Hematopoietic multipotent progenitor cell treated with erythropoietin and hydrocortisone succinate and interleukin-3 and kit ligand, for 17 days (in vitro differentiated cells): Measurements from ENCODE around the gene WDCP.
"Not testable (repeated sequence)": the region's sequence is repeated elsewhere in the genome, so short reads cannot be mapped to it uniquely, and the experiment has no call there.

ENCODE experiments used
- DNase-seq: peaks from one replicate; pipeline ENCODE4 v3.0.0-alpha.2; 2015; ENCODE audit warnings: low spot score

The WDCP gene

DNA sequence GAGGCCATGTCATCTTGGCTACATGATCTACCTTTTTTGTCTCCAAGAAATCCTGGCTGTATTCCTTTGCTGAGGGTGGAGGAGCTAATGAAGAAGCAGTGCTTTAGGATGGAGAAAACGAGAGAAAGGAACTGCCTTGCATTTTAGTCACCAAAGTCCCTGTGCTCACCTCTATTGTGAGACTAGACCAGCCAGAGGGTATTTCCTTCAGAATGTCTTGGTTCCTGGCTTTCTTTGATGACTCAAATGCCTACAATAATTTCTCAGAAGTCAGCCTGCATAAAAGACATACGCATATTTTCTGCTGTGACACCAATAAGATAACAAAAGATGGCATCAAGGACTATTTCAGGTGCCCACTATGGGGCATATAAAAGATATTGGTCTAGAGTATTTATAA is 18.1 kb upstream of the WDCP start:
- no peak for DNase-seq

DNA sequence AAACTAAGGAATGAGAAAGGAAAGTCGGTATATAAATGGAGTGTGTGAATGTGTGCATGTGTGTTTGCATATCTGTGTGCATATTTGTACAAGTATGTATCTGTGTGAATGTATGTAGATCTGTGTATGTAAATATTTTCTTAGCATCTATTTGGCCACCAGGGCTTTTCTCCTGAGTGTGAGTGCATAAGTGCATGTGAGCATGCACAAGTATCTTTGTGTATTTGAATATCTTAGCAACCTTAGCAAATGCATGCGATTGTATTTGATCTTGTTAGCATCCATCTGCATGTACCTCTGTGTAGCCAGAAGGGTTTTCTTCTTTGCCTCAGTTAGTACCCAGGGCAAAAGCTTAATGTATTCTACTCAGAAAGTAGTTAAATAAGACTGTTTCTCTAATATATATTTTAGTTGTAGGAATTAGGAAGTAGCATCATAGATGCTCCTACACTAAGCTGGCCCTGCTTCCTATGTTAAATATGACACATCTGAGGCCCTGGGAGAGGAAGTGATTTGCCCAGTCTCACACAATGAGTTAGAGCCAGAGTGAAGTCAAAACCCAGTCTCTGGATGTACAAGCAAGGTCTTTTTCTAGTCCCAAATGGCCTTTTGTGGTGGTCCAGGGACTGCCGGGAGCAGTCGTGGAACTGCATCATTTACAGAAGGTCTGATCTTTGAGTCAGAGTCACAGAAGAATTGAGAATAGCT is 11.5 kb upstream of the WDCP start:
- no peak for DNase-seq

DNA sequence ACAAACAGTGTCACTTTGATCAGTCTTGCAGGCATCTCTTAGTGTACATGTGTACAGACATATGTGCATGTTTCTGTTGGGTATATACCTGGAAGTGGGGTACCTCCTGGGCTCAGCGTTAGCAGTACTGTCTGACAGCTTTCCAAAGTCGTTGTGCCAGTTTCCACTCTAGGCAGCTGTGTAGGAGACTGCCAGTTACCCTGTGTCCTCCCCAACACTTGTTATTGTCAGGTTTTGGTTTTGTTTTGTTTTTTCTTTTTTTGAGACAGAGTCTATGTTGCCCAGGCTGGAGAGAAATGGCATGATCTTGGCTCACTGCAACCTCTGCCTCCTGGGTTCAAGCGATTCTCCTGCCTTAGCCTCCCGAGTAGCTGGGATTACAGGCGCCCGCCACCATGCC is 8.6 kb upstream of the WDCP start:
- DNase-seq: no peak

DNA sequence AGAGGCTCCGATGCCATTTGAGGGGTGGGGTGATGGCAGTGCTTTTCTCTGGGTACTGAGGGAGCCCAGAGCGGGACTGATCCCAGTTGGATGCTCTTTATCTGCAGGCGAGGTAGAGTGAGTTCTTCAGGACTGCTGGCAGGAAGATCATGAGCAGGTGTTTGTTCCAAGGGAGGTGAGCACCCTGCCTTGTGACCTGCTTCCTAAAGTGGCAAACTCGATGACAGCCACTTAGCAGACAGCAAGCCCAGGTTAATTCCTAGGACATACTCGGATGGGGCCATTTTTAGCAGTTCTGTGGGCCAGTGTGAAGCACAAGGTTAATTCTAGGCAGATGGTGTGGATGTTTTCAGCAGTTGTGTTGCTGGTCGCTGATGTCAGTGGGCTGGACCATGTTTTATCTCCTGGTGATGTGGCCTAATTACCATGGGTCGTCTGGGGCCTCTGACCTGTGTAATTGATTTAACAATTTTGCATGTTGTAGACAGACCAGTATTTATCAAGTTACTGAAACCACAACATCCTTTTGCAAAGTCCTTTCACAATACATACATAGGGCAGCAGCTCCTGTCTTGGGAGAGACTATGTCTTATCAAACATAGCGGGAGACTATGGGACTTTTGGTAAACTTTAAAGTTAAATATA is 7.3 kb upstream of the WDCP start:
- DNase-seq: no peak

DNA sequence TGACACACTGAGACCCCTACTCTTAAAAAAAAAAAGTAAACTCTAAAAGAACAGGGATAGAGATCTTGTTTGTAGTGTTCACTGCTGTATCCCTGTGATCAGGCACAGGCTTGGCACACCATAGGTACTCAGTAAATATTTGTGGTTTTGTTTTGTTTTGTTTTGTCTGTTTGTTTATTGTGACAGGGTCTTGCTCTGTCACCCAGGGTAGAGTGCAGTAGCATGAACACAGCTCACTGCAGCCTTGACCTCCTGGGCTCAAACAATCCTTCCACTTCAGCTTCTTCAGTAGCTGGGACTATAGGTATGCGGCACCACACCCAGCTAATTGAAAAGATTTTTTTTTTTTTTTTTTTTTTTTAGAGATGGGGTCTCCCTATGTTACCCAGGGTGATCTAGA is 5.8 kb upstream of the WDCP start:
- no peak for DNase-seq

DNA sequence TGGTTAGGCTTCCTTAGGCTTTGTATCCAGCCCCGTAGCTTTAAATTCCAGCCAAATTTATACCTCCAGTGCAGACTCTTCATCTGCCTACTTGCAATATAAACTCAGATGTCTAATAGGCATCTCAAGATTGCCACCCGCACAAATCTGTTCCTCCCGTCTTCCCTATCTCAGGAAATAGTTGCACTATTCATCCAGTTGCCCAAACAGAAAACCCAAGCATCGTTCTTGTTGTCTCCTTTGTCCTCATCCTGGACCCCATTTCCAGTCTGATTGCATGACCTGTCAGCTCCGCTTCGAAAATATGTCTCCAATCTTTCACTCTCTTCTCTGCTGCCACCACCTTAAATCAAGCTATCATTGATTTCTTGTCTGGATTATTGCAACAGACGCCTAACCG is 4.6 kb upstream of the WDCP start:
- DNase-seq: no peak

DNA sequence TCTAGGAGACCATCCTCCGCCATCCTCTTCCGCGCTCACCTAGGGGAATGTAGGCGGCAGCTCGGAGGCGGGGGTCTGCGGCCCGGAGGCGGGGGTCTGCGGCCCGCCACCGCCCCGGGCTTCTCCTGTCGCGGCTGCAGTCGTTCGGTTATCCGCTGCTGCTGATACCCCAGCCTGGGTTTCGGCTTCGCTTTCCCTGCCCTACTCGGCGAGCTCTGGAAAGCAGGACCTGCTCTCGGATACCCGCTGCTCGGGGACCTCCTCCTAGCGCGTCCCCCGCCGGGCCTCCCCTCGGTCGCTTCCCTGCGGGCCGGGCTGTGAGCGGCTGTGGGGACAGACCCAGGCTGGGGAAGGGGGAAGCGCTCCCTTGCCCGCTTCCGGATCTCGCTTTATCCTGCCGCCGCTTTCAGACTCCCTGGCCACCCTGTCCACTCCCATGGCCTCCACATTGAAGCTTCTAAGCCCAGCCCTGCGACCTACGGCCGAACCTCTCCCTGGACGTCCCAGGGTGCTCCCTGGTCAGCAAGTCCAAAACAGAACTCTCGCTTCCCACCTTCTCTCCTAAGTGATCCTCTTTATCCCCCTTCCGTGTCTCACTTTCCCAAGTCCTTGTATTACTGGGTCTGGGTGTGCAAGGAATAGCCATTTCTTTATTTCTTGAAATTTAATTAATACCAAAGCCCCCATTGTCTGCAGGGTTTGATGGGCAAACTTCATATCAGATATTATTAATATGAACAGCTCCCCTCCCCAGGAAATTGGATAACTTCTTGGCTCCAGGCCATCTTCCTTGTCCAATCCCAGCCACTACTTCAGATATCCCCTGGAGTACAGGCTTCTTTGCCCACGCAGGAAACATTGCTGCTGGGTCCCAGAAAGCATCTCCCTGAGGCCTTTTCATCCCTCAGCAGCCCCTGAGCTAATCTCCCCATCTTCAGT is 3.1 kb upstream of the WDCP start:
- no peak for DNase-seq

DNA sequence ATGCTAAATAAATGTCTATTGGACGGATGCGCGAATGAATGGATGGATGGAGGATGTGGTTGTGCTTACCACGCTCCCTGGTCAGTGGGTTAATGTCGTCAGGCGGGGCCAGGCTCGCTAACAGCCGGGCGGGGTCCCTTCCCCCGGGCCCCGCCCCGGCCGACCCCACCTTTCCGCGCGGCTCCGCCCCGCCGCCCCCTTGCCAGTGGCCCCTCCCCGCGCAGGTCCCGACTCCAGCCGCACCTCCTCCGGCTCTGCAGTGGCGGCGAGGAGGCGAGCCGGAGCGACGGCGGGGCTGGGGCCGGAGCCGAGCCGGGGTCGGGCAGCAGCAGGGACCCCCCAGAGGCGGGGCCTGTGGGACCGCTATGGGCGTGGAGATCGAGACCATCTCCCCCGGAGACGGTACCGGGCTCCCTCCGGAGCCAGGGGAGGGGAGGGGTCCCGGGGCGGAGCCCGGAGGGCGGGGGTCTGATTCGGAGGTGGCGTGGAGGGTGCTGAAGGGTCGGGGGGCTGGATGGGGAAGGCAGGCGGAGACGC is 2.4 kb upstream of the WDCP start, which contains the start of gene FKBP1B:
Gene FKBP1B (plus strand): TSS at position 257 of the 537 bp plus-strand sequence. CDS start 109 bp downstream, at position 366.
- DNase-seq: peak; percentile 37

DNA sequence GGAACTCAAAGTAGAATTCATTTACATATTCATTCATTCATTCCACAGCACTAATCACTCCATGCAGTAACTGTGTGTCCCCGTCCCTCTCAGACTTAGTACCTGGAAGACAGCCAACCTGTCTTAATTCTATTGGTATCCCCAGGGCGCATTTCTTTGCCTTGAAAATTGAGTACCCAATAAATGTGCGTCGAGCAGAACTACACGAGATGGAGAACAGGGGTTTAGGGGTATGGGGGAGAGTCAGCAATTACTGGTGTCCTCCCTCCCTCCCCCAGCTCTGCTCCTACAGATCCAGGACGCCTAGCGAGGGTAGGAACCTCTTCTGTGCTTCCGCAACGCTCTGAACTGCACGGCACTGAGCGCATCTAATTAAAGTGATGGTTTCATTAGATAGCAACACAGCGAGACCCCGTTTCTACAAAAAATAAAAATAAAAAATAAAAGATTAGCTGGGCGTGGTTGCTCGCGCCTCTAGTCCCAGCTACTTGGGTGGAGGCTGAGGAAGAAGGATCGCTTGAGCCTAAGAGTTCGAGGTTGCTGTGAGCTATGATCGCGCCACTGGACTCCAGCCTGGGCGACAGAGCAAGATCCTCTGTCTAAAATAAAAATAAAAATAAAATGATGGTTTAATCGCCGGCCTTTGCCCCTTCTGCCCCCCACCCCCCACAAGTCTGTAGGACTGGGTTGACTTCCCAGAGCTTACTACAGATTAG is 1.7 kb upstream of the WDCP start:
- DNase-seq: no peak

DNA sequence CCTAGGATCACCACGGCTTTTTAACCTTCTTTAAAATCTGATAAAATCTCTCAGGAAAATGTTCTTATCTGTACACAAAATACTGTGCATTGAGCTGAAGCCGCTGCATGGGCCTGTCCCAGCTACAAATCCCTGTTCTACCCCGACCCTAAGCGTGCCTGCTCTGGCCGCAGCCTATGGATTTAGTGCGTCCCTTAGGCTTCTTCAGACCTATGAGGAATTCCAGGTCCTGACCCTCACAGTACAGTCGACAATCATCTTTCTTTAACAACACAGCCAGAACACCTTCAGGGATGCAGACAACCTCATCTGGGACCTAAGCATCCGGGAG is 477 bp upstream of the WDCP start:
- no peak for DNase-seq

DNA sequence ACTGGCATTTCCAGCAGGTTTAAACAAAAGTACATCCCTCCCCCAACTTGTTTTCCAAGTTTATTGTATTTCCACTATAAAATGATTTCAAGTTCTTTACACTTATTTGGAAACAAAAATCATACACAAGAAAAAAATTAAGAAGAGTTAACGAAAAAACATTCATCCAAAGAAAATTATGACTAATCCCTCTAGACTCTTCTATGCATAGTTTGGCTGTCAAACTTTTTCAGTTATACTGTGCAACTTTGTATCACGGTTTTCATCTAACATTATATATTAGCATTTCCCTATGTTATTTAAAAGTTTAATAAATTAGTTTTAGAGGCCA is 627 bp downstream of the WDCP start:
- no peak for DNase-seq

DNA sequence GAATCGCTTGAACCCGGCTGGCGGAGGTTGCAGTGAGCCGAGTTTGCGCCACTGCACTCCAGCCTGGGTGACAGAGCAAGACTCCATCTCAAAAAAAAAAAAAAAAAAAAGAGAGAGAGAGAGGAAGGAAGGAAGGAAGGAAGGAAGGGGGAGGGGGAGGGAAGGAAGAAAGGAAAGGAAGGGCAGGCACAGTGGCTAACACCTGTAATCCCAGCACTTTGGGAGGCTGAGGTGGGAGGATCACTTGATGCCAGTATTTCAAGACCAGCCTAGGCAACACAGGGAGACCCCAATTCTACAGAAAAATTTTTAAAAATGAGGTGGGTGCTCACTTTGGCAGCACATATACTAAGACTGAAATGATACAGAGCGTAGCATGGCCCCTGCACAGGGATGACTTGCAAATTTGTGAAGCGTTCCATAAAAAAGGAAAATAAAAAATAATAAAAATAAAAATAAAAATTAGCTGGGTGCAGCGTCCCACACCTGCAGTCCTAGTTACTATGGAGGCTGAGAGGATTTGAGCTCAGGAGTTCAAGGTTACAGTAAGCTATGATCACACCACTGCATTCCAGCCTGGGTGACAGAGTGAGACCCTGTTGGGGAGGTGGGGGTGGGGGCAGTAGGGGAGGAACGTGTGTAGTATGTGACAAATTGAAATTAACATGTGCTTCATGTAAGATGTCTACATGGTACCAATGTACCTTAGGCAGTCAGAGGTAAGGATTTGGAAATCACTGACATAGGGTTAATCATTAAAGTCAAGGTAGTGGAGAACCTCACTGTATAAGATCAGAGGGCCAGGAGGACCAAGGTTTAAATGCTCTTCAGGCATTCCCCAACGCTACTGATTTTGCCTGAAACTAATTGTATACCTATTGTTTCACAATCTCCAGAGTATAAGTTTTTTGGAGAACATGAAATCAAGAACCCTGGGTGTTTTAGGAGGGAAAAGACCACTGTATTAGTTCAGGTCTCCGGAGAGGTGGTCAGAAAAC is 1.4 kb downstream of the WDCP start:
- no peak for DNase-seq

DNA sequence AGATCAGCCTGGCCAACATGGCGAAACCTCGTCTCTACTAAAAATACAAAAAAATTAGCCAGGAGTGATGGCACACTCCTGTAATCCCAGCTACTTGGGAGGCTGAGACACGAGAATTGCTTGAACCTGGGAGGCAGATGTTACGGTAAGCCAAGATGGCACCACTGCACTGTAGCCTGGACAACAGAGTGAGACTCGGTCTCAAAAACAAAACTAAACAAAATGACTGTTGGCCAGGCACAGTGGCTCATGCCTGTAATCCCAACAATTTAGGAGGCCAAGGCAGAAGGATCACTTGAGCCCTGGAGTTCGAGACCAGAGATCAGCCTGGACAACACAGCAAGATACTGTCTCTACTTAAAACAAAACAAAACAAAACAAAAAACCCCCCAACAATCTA is 4.1 kb downstream of the WDCP start:
- DNase-seq: not testable (repeated sequence)

DNA sequence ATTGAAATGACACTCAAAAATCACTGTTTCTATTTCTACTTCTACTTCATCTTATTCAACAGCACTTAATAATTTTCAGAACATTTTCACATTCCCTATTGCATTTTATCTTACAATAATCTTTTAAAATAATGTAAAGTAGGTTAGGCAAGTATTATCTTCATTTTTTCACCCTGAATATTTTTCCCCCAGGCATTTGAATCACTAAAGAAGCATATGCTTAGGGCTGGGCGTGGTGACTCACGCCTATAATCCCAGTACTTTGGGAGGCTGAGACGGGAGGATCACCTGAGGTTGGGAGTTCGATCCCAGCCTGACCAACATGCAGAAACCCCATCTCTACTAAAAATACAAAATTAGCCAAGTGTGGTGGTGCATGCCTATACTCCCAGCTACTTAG is 6.7 kb downstream of the WDCP start:
- no peak for DNase-seq

DNA sequence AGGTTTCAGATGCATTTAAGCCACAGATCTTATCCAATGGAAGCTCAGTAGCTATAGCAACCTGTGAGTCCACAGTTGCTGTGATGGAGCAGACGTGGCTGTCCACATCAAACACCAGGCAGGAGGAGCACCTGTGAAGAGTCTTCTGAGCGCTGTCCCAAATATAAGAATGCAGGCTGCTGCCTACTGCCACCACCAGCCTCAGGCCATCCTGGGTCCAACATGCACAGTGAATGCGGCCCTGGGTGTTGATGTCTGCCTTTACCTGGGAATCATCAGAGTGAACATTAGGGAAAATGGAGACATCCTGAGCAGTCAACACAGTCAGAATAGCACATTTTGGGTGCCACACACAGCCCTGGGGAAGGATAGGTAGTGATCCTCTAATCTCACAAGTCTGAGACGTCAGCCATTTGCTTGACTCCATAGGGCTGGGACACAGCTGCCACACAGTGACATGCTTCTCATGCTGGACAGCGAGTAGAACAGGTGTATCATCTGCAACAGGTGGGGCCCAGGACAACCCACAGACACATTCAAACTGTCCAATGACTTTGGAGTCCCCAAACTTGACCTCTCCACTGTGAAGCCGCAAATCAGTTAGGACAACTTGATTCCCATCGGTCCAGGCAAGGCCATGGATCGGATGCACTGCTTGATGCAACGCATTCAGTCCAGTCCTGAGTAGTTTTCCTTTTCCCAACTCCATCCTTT is 8.2 kb downstream of the WDCP start:
- no peak for DNase-seq

DNA sequence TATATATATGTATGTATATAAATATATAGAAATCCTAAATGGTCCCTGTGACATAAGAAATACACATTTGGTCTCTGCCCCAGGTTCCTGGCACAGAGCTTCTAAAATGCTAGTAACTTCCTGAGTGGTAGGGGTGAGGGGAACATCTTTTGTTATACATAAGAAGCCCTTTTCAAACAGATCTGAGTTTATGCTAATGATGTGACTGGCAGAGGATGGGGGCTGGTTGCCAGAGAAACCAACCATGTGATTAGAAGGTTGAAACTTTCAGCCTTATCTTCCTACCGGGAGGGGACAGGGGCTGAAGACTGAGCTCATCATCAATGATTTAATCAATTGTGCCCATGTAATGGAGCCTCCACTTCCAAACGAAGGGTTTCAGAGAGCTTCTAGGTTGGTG is 21.0 kb downstream of the WDCP start:
- no peak for DNase-seq

DNA sequence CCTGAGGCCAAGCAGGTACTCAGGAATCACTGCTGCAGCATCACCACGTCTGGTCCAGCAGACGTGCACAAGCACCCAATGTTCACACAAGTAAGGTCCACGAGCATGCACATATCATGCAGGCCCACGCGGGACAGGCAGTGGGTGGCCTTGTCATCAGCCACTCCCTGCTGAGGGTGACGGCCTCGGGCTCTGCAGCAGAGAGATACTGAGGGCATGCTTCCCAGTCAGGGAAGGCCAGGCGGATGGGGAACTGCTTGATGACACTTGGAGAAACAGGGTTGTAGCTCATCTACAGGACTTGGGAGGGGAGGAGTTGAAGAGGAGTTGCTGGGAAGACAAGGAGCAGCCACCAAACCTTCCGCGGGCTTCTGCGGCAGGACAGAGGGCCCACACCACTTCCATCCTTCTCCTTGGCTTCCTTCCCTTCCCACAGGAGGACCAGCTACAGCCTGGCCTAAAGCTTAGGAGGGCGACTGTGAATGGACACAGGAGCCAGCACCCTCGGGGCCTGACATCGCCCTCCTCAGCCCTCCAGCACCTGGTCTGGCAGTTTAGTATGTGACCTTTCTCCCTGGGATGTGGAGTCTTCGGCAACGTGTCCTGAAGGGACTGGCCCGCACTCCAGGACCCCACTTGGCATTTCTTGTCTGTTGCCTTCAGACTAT is 22.1 kb downstream of the WDCP start:
- peak; percentile 55 for DNase-seq

DNA sequence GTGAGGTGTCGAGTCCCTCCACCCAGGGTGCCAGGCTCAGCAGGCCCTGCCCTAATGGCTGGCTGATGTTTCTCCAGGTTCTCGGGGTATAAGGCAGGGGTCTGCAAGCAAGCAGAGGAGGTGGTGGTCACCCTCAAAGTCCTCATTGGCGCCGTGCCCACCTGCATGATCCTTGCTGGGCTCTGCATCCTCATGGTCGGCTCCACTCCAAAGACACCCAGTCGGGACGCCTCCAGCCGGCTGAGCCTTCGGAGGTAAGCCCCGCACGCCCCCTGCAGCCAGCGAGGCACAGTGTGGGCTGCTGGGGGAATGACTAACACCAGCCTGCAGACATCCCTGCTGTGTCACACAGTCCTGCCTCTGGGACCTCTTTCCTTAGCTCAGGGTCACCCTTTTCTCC is 23.2 kb downstream of the WDCP start:
- no peak for DNase-seq

DNA sequence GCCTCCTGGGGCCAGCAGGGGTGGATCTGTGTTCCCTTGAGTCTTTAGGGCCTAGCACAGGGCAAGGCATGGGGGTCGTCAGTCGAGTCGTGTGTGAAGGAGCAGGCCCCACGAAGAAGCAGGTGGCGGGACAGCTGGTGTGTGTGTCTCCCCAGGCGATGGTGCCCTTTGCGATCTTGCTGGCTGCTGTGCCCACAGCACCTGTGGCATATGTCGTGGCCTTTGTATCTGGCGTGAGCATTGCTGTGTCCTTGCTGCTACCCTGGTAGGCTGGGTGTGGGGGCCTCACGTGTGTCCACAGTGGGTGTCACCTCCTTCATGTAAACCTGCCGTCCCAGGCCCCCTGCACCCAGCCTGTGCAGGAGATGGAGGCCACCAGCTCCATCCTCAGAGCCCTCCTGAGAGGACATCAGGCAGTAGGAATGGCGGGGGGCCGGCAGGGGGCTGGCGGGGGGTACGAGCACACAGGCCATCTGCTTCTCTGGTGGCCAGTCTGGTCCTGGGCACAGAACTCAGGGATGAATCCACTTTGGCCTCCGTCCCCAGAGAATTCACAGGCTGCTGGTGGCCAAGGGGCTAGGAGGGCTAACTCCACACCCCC is 24.1 kb downstream of the WDCP start:
- DNase-seq: no peak
